GM23338 (cell line): ENCODE data around the gene FLOT2. TPM values are rescaled to one million over a fixed set of nuclear protein-coding genes. Genes with fewer than 3 reads are reported as not detected.
"Not testable (repeated sequence)": the region's sequence is repeated elsewhere in the genome, so short reads cannot be mapped to it uniquely, and the experiment has no call there.

Source experiments
- ATAC-seq: fragments of 200-7000 bp; cut with Tn5 transposase; 3 replicates; pipeline ENCODE4 v1.9.1; 2020
- DNase-seq: peaks from one replicate; pipeline ENCODE4 v3.0.0-alpha.2; 2015; ENCODE audit warnings: low spot score
- H2AFZ ChIP-seq: fragments of 200-600 bp; sonication (generic); 2 replicates; pipeline ENCODE4 v1.8.0; 2016; ENCODE audit warnings: antibody characterized with exemption, mild to moderate bottlenecking, moderate library complexity
- H3F3A ChIP-seq: fragments of 200-600 bp; sonication (generic); replicated peaks from 2 replicates; pipeline ENCODE4 v1.8.0; 2017; ENCODE audit warnings: antibody characterized with exemption, mixed run types, low read depth
- H3K27ac ChIP-seq: fragments of 200-600 bp; sonication (generic); 2 replicates; pipeline ENCODE4 v1.6.1; 2016; ENCODE audit warnings: low read depth
- H3K27me3 ChIP-seq: fragments of 200-600 bp; sonication (generic); 2 replicates; pipeline ENCODE4 v1.8.0; 2016; ENCODE audit warnings: mild to moderate bottlenecking, mixed run types, moderate library complexity; ENCODE audit not compliant: insufficient read depth
- H3K36me3 ChIP-seq: fragments of 200-600 bp; sonication (generic); 2 replicates; pipeline ENCODE4 v1.8.0; 2016; ENCODE audit warnings: mild to moderate bottlenecking; ENCODE audit not compliant: insufficient read depth
- H3K4me1 ChIP-seq: fragments of 200-600 bp; sonication (generic); 2 replicates; pipeline ENCODE4 v1.8.0; 2016; ENCODE audit warnings: mild to moderate bottlenecking, moderate library complexity; ENCODE audit not compliant: insufficient read depth
- H3K4me2 ChIP-seq: fragments of 200-600 bp; sonication (generic); 2 replicates; pipeline ENCODE4 v1.7.1; 2017; ENCODE audit warnings: mixed run types
- H3K4me3 ChIP-seq: fragments of 200-600 bp; sonication (generic); 2 replicates; pipeline ENCODE4 v1.6.1; 2016; ENCODE audit warnings: mixed run types
- H3K79me2 ChIP-seq: fragments of 200-600 bp; sonication (generic); replicated peaks from 2 replicates; pipeline ENCODE4 v1.8.0; 2017; ENCODE audit warnings: mild to moderate bottlenecking; ENCODE audit not compliant: insufficient read depth
- H3K9me2 ChIP-seq: fragments of 200-600 bp; sonication (generic); 2 replicates; pipeline ENCODE4 v1.8.0; 2017; ENCODE audit not compliant: insufficient read depth
- H4K20me1 ChIP-seq: fragments of 200-600 bp; sonication (generic); replicated peaks from 2 replicates; pipeline ENCODE4 v1.8.0; 2017; ENCODE audit warnings: mild to moderate bottlenecking; ENCODE audit not compliant: insufficient read depth
- H3K27ac Mint-ChIP-seq: 2 replicates; pipeline ENCODE4 v1.8.0; 2020; ENCODE audit warnings: inconsistent platforms, mild to moderate bottlenecking, moderate library complexity, mixed read lengths
- H3K27me3 Mint-ChIP-seq: 3 replicates; pipeline ENCODE4 v1.8.0; 2022; ENCODE audit warnings: low read depth, mild to moderate bottlenecking, moderate library complexity, mixed read lengths, inconsistent platforms; ENCODE audit not compliant: insufficient read depth, poor library complexity
- H3K36me3 Mint-ChIP-seq: 3 replicates; pipeline ENCODE4 v1.8.0; 2021; ENCODE audit warnings: low read depth, mild to moderate bottlenecking, inconsistent platforms, moderate library complexity, mixed read lengths
- H3K4me1 Mint-ChIP-seq: 3 replicates; pipeline ENCODE4 v1.8.0; 2020; ENCODE audit warnings: mild to moderate bottlenecking, inconsistent platforms, mixed read lengths
- H3K4me3 Mint-ChIP-seq: 3 replicates; pipeline ENCODE4 v1.8.0; 2021; ENCODE audit warnings: moderate library complexity, mild to moderate bottlenecking, inconsistent platforms, mixed read lengths
- H3K9me3 Mint-ChIP-seq: 3 replicates; pipeline ENCODE4 v1.8.0; 2020; ENCODE audit warnings: moderate library complexity, mild to moderate bottlenecking, inconsistent platforms, mixed read lengths
- CTCF ChIP-seq, 2 experiments: fragments of 200-600 bp in 1 of 2; sonication (generic) in 1 of 2; conservative IDR thresholded peaks; 2 replicates each; pipeline versions ENCODE4 v1.5.1 to v1.6.1; 2016 to 2017; ENCODE audit warnings: antibody characterized with exemption in 2 of 2, low read depth in 2 of 2, mild to moderate bottlenecking in 2 of 2, moderate library complexity in 1 of 2
- ETS1 ChIP-seq: IDR thresholded peaks from 2 replicates; pipeline ENCODE4 v1.6.1; 2016; ENCODE audit warnings: antibody characterized with exemption
- EZH2phosphoT487 ChIP-seq: fragments of 200-600 bp; sonication (generic); IDR thresholded peaks from one replicate; pipeline ENCODE4 v1.8.1; 2018; ENCODE audit warnings: antibody characterized with exemption; ENCODE audit not compliant: unreplicated experiment
- NANOG ChIP-seq: IDR thresholded peaks from 2 replicates; pipeline ENCODE4 v1.6.1; 2016; ENCODE audit warnings: antibody characterized with exemption, borderline replicate concordance
- POLR2AphosphoS5 ChIP-seq: IDR thresholded peaks from 2 replicates; pipeline ENCODE4 v1.6.1; 2016; ENCODE audit warnings: antibody characterized with exemption, low read depth
- REST ChIP-seq: IDR thresholded peaks from one replicate; pipeline ENCODE4 v1.6.1; 2018; ENCODE audit warnings: antibody characterized with exemption; ENCODE audit not compliant: unreplicated experiment
- STAT1 ChIP-seq: IDR thresholded peaks from one replicate; pipeline ENCODE4 v1.6.1; 2016; ENCODE audit warnings: antibody characterized with exemption; ENCODE audit not compliant: unreplicated experiment
- ZNF114 ChIP-seq: fragments of 250-450 bp; sonication (Bioruptor Pico); IDR thresholded peaks from 2 replicates; pipeline ENCODE4 v1.5.0; 2020; ENCODE audit warnings: mild to moderate bottlenecking, moderate library complexity
- polyA plus RNA-seq: library from polyadenylated mRNA; unstranded; fragments of >200 nt; fragmentation: Nextera tagmentation; extraction: Ambion mirVana; gene quantifications from 2 replicates; pipeline ENCODE4 v1.2.1, GENCODE V29; 2016
- total RNA-seq: library from RNA; depleted of rRNA; stranded (reverse); fragments of >200 nt; shearing (Covaris generic); gene quantifications from 2 replicates; pipeline ENCODE4 v1.2.3, GENCODE V29; 2014

FLOT2 gene
- total and polyA plus RNA-seq, 2 experiments from 2014 or later: 49.8 to 66.1 TPM

GRCh38 chr17:28878981-28879380, 18.6 kb downstream of the FLOT2 start:
- peak; percentile 74 to 92 for TF ChIP-seq CTCF (conservative IDR thresholded peaks at IDR 0.05; ENCODE audit: low read depth in 2 of 2)
- no peak for TF ChIP-seq POLR2AphosphoS5
- peak; percentile 98 for ATAC-seq
- Mint-ChIP-seq H3K36me3 (peaks cover 56% of the 10 kb centered on the region), H3K9me3 (peaks cover 11% of the 10 kb centered on the region; the same call in 2 of the 3 replicates), H3K27me3 (peaks cover 5% of the 10 kb centered on the region), H3K4me1 (peaks cover 5% of the 10 kb centered on the region), H3K27ac (peak overlapping the region; percentile 81), H3K4me3 (no peak overlapping the region)
- Histone ChIP-seq H3K4me1 (no peaks in the 10 kb centered on the region), H3K79me2 (no peaks in the 10 kb centered on the region), H3F3A (no peaks in the 10 kb centered on the region), H3K27me3 (no peaks in the 10 kb centered on the region), H3K4me3 (no peak overlapping the region), H3K27ac (no peak overlapping the region), H3K9me2 (no peaks in the 10 kb centered on the region), H3K4me2 (no peak overlapping the region), H4K20me1 (no peaks in the 10 kb centered on the region), H3K36me3 (no peaks in the 10 kb centered on the region; the same call in 1 of the 2 replicates), H2AFZ (no peak overlapping the region)
- peak; percentile 95 for DNase-seq

- no peaks in the 10 kb centered on the region for H3K9me2 ChIP-seq
- H3K36me3 ChIP-seq: no peaks in the 10 kb centered on the region; the same call in 1 of the 2 replicates
- H3F3A ChIP-seq: no peaks in the 10 kb centered on the region
- peaks cover 56% of the 10 kb centered on the region for H3K36me3 Mint-ChIP-seq
- no peak overlapping the region for H3K27ac ChIP-seq
- no peak overlapping the region for H3K4me3 ChIP-seq
- ATAC-seq (no peak), DNase-seq (no peak)
- peaks cover 5% of the 10 kb centered on the region for H3K4me1 Mint-ChIP-seq
- no peak overlapping the region for H2AFZ ChIP-seq
- no peak overlapping the region for H3K4me2 ChIP-seq
- no peak for TF ChIP-seq ETS1
- no peak for TF ChIP-seq NANOG
- TF ChIP-seq POLR2AphosphoS5: no peak
- TF ChIP-seq EZH2phosphoT487: no peak
- no peak for TF ChIP-seq REST
- TF ChIP-seq STAT1: no peak
- TF ChIP-seq CTCF (conservative IDR thresholded peaks at IDR 0.05; ENCODE audit: low read depth in 2 of 2): no peak
- no peak for TF ChIP-seq ZNF114 (CRISPR knock-in tag)
- H3K4me3 Mint-ChIP-seq: no peak overlapping the region
- no peaks in the 10 kb centered on the region for H4K20me1 ChIP-seq
- H3K27me3 Mint-ChIP-seq: peaks cover 6% of the 10 kb centered on the region
- H3K9me3 Mint-ChIP-seq: peaks cover 11% of the 10 kb centered on the region; the same call in 2 of the 3 replicates
- no peaks in the 10 kb centered on the region for H3K79me2 ChIP-seq
- H3K4me1 ChIP-seq: no peaks in the 10 kb centered on the region
- no peak overlapping the region for H3K27ac Mint-ChIP-seq
- H3K27me3 ChIP-seq: no peaks in the 10 kb centered on the region
These were observed 19.2 kb downstream of the FLOT2 start for GRCh38 chr17:28878158-28878910.

- H3F3A ChIP-seq, H3K4me3 Mint-ChIP-seq, ATAC-seq, H3K27ac ChIP-seq, H2AFZ ChIP-seq, H3K9me2 ChIP-seq, H3K27me3 Mint-ChIP-seq, DNase-seq, H3K36me3 ChIP-seq, H3K4me2 ChIP-seq, H3K4me1 Mint-ChIP-seq, H3K27me3 ChIP-seq, H3K4me3 ChIP-seq, H3K4me1 ChIP-seq, H3K27ac Mint-ChIP-seq, H3K79me2 ChIP-seq, H4K20me1 ChIP-seq: not testable (repeated sequence)
- Mint-ChIP-seq H3K9me3 (peaks cover 11% of the 10 kb centered on the region; the same call in 2 of the 3 replicates), H3K36me3 (peaks cover 45% of the 10 kb centered on the region)
These were observed 20.3 kb downstream of the FLOT2 start for GRCh38 chr17:28877150-28877711.
